ENCODE data around the gene ITPRIPL2.
A peak's percentile ranks its signal among the peaks of the same experiment; 100 is the strongest.

The ITPRIPL2 gene

DNA sequence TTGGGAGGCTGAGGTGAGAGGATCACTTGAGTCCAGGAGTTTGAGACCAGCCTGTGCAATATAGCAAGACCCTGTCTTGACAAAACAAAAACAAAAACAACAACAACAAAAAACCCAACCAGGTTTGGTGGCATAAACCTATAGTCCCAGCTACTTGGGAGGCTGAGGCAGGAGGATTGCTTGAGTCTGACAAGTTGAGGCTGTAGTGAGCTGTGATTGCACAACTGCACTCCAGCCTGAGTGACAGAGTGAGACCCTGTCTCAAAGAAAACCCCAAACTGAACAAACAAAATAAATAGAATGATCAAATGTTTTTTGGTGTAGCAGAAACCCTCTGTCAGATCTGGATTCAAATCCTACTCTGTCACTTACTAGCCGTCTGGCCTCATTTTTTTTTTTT, 38.3 kb downstream of the ITPRIPL2 start:
- Histone ChIP-seq H3K9me3 (no peaks in the 10 kb centered on the region), H3K36me3 (replicated peaks) (no peaks in the 10 kb centered on the region), H3K4me3 (no peak overlapping the region), H3K4me1 (no peaks in the 10 kb centered on the region), H3K27me3 (ENCODE audit: low read depth) (no peaks in the 10 kb centered on the region; the same call in 1 of the 2 replicates)
- in situ Hi-C loops (cut with MboI; ENCODE audit: low sequenced_read_pairs) = no loop called here
- no peak for DNase-seq (ENCODE audit: low spot score in 2 of 2)

- in situ Hi-C loops (cut with MboI; ENCODE audit: low sequenced_read_pairs) = no loop called here
- H3K4me1 ChIP-seq = no peaks in the 10 kb centered on the region
- H3K9me3 ChIP-seq = no peaks in the 10 kb centered on the region
- no peaks in the 10 kb centered on the region for H3K36me3 ChIP-seq (replicated peaks)
- H3K27me3 ChIP-seq (ENCODE audit: low read depth) = no peaks in the 10 kb centered on the region
- H3K4me3 ChIP-seq = no peak overlapping the region
- DNase-seq (ENCODE audit: low spot score in 2 of 2) = peak in 1 of 2 experiments; percentile 48
Observed at GRCh38 chr16:19153876-19154275, 40.1 kb downstream of the ITPRIPL2 start.

GRCh38 chr16:19162085-19162484, 48.3 kb downstream of the ITPRIPL2 start:
- Histone ChIP-seq H3K36me3 (replicated peaks) (no peaks in the 10 kb centered on the region), H3K4me1 (no peaks in the 10 kb centered on the region), H3K27me3 (ENCODE audit: low read depth) (peaks cover 8% of the 10 kb centered on the region; the same call in 1 of the 2 replicates), H3K9me3 (no peaks in the 10 kb centered on the region), H3K4me3 (no peak overlapping the region)
- no peak for DNase-seq (ENCODE audit: low spot score in 2 of 2)
- in situ Hi-C loops (cut with MboI; ENCODE audit: low sequenced_read_pairs) = no loop called here

- in situ Hi-C loops (cut with MboI; ENCODE audit: low sequenced_read_pairs) = no loop called here
- H3K36me3 ChIP-seq (replicated peaks) = no peaks in the 10 kb centered on the region
- no peak for DNase-seq (ENCODE audit: low spot score in 2 of 2)
- H3K4me3 ChIP-seq = no peak overlapping the region
- no peaks in the 10 kb centered on the region for H3K4me1 ChIP-seq
- no peaks in the 10 kb centered on the region for H3K9me3 ChIP-seq
- H3K27me3 ChIP-seq (ENCODE audit: low read depth) = peaks cover 8% of the 10 kb centered on the region
Observed at GRCh38 chr16:19163215-19163614, 49.5 kb downstream of the ITPRIPL2 start.

DNA sequence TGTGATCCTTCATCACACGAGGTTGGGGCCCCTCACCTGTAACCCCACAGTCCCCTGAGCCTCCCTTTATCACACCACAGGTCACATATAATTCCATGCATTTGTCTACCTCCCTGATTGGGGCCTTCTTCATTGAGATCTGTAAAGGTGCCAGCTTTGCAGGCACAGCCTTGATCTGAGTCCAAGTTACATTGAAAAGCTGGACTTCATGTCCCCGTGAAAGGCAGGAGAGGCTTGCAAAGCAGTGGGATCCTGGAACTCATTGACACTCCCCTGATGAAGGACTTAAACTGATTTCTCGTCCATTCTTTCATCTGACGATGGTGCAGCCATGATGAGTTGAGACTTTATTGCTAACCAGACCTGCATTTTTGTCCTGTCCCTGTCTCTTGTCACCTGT, 50.5 kb downstream of the ITPRIPL2 start:
- Histone ChIP-seq H3K27me3 (ENCODE audit: low read depth) (peaks cover 19% of the 10 kb centered on the region), H3K4me3 (no peak overlapping the region), H3K4me1 (no peaks in the 10 kb centered on the region), H3K9me3 (no peaks in the 10 kb centered on the region), H3K36me3 (replicated peaks) (no peaks in the 10 kb centered on the region)
- in situ Hi-C loops (cut with MboI; ENCODE audit: low sequenced_read_pairs) = no loop called here
- DNase-seq (ENCODE audit: low spot score in 2 of 2) = no peak

DNA sequence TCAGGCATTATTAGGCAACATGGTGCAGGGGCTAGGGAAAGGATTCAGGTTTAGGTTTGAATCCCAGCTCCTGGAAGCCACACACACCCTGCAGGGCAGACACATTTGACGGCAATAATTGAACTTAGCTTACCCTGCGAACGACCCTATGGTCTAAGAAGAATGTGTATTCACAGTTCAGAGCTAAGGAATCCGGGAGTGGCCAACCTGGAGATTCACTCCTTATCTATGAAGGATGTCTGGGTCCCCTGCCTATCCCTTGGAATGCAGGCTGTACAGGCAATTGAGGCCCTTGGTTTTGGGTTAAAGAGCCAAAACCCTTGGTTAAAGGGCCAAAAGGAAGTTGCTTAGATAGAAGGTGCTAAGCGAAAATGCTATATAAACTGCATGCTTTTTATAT, 51.3 kb downstream of the ITPRIPL2 start:
- no peak for DNase-seq (ENCODE audit: low spot score in 2 of 2)

GRCh38 chr16:19166500-19166899, 52.7 kb downstream of the ITPRIPL2 start:
- Histone ChIP-seq H3K9me3 (no peaks in the 10 kb centered on the region), H3K4me3 (no peak overlapping the region), H3K36me3 (replicated peaks) (no peaks in the 10 kb centered on the region), H3K27me3 (ENCODE audit: low read depth) (peaks cover 39% of the 10 kb centered on the region), H3K4me1 (no peaks in the 10 kb centered on the region)
- DNase-seq (ENCODE audit: low spot score in 2 of 2) = no peak
- in situ Hi-C loops (cut with MboI; ENCODE audit: low sequenced_read_pairs) = no loop called here

More for the DNA sequence above, 51.3 kb downstream of the ITPRIPL2 start:
- H3K27me3 ChIP-seq (ENCODE audit: low read depth) = peaks cover 27% of the 10 kb centered on the region
- H3K4me1 ChIP-seq = no peaks in the 10 kb centered on the region
- H3K9me3 ChIP-seq = no peaks in the 10 kb centered on the region
- in situ Hi-C loops (cut with MboI; ENCODE audit: low sequenced_read_pairs) = no loop called here
- H3K36me3 ChIP-seq (replicated peaks) = no peaks in the 10 kb centered on the region
- no peak overlapping the region for H3K4me3 ChIP-seq

DNA sequence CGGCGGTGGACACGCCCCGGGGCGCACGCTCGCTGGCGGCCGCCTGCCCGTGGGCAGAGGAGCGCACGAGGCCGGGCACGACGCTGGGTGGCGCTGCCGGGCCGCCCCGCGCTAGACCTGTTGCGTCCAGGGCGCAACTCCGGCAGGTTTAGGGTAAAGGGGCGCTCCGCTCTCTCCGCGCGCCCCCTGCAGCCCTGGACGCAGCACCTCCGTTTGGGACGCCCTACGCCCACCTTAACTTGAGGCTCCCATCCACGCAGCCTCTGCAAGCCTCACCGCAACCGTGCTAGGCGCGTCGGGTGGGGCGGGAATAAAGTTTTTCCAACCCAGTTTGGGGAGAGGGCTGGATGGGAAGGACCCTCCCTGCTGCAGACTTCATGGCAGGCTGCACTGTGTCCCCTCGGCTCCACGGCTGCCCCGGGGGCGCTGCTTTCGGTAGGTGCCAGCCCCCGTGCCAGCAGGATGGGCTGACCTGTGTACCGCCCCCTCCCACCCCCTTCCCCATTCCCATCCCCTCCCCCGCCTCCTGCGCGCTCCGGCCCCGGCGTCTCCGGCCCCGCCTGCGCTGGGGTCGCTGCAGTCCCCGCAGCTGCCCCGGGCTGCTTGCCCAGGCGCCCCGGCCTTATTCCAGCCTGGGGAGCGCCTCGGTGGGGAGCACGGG, 54.1 kb downstream of the ITPRIPL2 start, which contains the start of gene SYT17:
Gene SYT17 (plus strand): TSS at position 531 of the 661 bp plus-strand sequence. CDS start 407 bp downstream, outside the sequence.
- Histone ChIP-seq H3K36me3 (replicated peaks) (no peaks in the 10 kb centered on the region), H3K4me1 (no peaks in the 10 kb centered on the region), H3K4me3 (peak within 1 kb of the TSS; percentile 26), H3K27me3 (ENCODE audit: low read depth) (peaks cover 53% of the 10 kb centered on the region), H3K9me3 (no peaks in the 10 kb centered on the region)
- in situ Hi-C loops (cut with MboI; ENCODE audit: low sequenced_read_pairs) = no loop called here
- peak; percentile 49 to 78 for DNase-seq (ENCODE audit: low spot score in 2 of 2)

GRCh38 chr16:19168371-19169081, 54.8 kb downstream of the ITPRIPL2 start:
- peak overlapping the region; percentile 26 for H3K4me3 ChIP-seq
- in situ Hi-C loops (cut with MboI; ENCODE audit: low sequenced_read_pairs) = no loop called here
- H3K9me3 ChIP-seq = no peaks in the 10 kb centered on the region
- H3K36me3 ChIP-seq (replicated peaks) = no peaks in the 10 kb centered on the region
- peaks cover 55% of the 10 kb centered on the region for H3K27me3 ChIP-seq (ENCODE audit: low read depth)
- no peaks in the 10 kb centered on the region for H3K4me1 ChIP-seq
- no peak for DNase-seq (ENCODE audit: low spot score in 2 of 2)

- Histone ChIP-seq H3K4me3 (no peak overlapping the region), H3K9me3 (no peaks in the 10 kb centered on the region), H3K4me1 (no peaks in the 10 kb centered on the region), H3K27me3 (ENCODE audit: low read depth) (peaks cover 59% of the 10 kb centered on the region), H3K36me3 (replicated peaks) (no peaks in the 10 kb centered on the region)
- no peak for DNase-seq (ENCODE audit: low spot score in 2 of 2)
- in situ Hi-C loops (cut with MboI; ENCODE audit: low sequenced_read_pairs) = no loop called here
Observed at GRCh38 chr16:19169082-19169639, 55.4 kb downstream of the ITPRIPL2 start.

DNA sequence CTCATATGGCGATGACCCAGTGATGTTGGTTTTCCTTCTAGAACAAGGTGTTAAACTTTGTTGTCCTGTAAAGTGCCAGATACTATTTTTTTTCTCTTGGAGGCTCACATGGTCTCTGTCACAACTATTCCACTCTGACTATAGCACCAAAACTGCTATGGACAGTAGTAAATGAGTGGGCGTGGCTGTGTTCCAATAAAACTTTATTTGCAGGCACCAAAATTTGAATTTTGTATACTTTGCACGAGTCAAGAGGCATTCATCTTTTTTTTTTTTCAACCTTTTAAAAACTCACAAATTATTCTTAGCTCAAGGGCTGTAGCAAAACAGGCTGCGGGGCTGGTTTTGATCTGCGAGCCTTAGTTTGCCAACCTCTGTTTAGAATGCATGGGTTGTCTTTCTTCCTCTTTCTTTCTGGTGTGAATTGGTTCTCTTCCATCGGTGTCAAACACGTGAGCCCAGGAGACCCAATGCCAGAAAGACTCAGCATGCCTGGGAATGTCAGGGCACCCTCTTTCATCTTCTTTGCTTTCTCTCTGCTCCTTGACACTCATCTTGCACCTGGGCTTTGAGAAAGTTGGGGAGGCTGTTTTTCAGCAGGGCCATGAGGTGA, 56.4 kb downstream of the ITPRIPL2 start:
- no peaks in the 10 kb centered on the region for H3K9me3 ChIP-seq
- DNase-seq (ENCODE audit: low spot score in 2 of 2) = no peak
- H3K4me1 ChIP-seq = no peaks in the 10 kb centered on the region
- peaks cover 69% of the 10 kb centered on the region for H3K27me3 ChIP-seq (ENCODE audit: low read depth)
- no peaks in the 10 kb centered on the region for H3K36me3 ChIP-seq (replicated peaks)
- no peak overlapping the region for H3K4me3 ChIP-seq
- in situ Hi-C loops (cut with MboI; ENCODE audit: low sequenced_read_pairs) = no loop called here
